OCI-LY1 (cell line): ENCODE data around the gene ALOX15B.
"Not testable (repeated sequence)": the region's sequence is repeated elsewhere in the genome, so short reads cannot be mapped to it uniquely, and the experiment has no call there.

Experiments used
- H2AFZ ChIP-seq: fragments of 200-600 bp; sonication (generic), shearing (Covaris generic); 2 replicates; pipeline ENCODE4 v1.6.0; 2014; ENCODE audit warnings: antibody characterized with exemption, mild to moderate bottlenecking, low read length
- H3F3A ChIP-seq: fragments of 200-600 bp; sonication (generic), shearing (Covaris generic); 2 replicates; pipeline ENCODE4 v1.6.0; 2014; ENCODE audit warnings: mild to moderate bottlenecking, antibody characterized with exemption, low read length, moderate library complexity; ENCODE audit not compliant: insufficient read depth
- H3K27ac ChIP-seq: fragments of 200-600 bp; sonication (generic); 2 replicates; pipeline ENCODE4 v1.5.1; 2014; ENCODE audit warnings: low read length, mixed run types, mild to moderate bottlenecking, low read depth; ENCODE audit not compliant: poor library complexity, severe bottlenecking
- H3K27me3 ChIP-seq: fragments of 200-600 bp; sonication (generic); 2 replicates; pipeline ENCODE4 v1.6.0; 2014; ENCODE audit warnings: antibody characterized with exemption, mild to moderate bottlenecking, low read length, moderate library complexity; ENCODE audit not compliant: insufficient read depth
- H3K36me3 ChIP-seq: fragments of 200-600 bp; sonication (generic); 2 replicates; pipeline ENCODE4 v1.6.1; 2014; ENCODE audit warnings: mild to moderate bottlenecking, antibody characterized with exemption, low read length, moderate library complexity, mixed read lengths; ENCODE audit not compliant: insufficient read depth
- H3K4me1 ChIP-seq: fragments of 200-600 bp; sonication (generic); 2 replicates; pipeline ENCODE4 v1.5.1; 2014; ENCODE audit warnings: mild to moderate bottlenecking, low read length, moderate library complexity; ENCODE audit not compliant: insufficient read depth, severe bottlenecking
- H3K4me2 ChIP-seq: fragments of 200-600 bp; sonication (generic), shearing (Covaris generic); 2 replicates; pipeline ENCODE4 v1.6.1; 2014; ENCODE audit warnings: low read length
- H3K4me3 ChIP-seq: fragments of 200-600 bp; sonication (generic); 2 replicates; pipeline ENCODE4 v1.5.1; 2014; ENCODE audit warnings: low read length, low read depth, mild to moderate bottlenecking, mixed read lengths; ENCODE audit not compliant: poor library complexity, severe bottlenecking
- H3K79me2 ChIP-seq: fragments of 200-600 bp; shearing (Covaris generic); 2 replicates; pipeline ENCODE4 v1.6.1; 2016; ENCODE audit warnings: mixed run types, low read length, mixed read lengths; ENCODE audit not compliant: insufficient read depth
- H3K9ac ChIP-seq: fragments of 200-600 bp; sonication (generic), shearing (Covaris generic); 2 replicates; pipeline ENCODE4 v1.6.1; 2014; ENCODE audit warnings: mild to moderate bottlenecking, low read length, mixed read lengths
- H3K9me2 ChIP-seq: fragments of 200-600 bp; sonication (generic), shearing (Covaris generic); 2 replicates; pipeline ENCODE4 v1.6.1; 2014; ENCODE audit warnings: low read depth, mild to moderate bottlenecking, low read length, mixed read lengths
- H3K9me3 ChIP-seq: fragments of 200-600 bp; shearing (Covaris generic); 2 replicates; pipeline ENCODE4 v1.6.1; 2014; ENCODE audit warnings: low read length, mixed read lengths
- H4K20me1 ChIP-seq: fragments of 200-600 bp; sonication (generic), shearing (Covaris generic); 2 replicates; pipeline ENCODE4 v1.6.0; 2016; ENCODE audit warnings: mild to moderate bottlenecking, low read length; ENCODE audit not compliant: insufficient read depth
- CTCF ChIP-seq: fragments of 200-600 bp; sonication (generic), shearing (Covaris generic); IDR thresholded peaks from 2 replicates; pipeline ENCODE4 v1.5.1; 2017; ENCODE audit warnings: mild to moderate bottlenecking, antibody characterized with exemption, low read length, moderate library complexity, mixed read lengths
- EZH2 ChIP-seq: fragments of 200-600 bp; sonication (generic), shearing (Covaris generic); IDR thresholded peaks from 2 replicates; pipeline ENCODE4 v1.8.0; 2017; ENCODE audit warnings: borderline replicate concordance, mixed run types, mild to moderate bottlenecking, antibody characterized with exemption, low read length, moderate library complexity, mixed read lengths

ALOX15B gene

GRCh38 chr17:8022360-8023003, 16.4 kb upstream of the ALOX15B start:
- no peaks in the 10 kb centered on the region for H3K36me3 ChIP-seq
- H3K27me3 ChIP-seq = peaks cover 6% of the 10 kb centered on the region
- H3K27ac ChIP-seq = no peak overlapping the region
- H2AFZ ChIP-seq = no peak overlapping the region
- no peaks in the 10 kb centered on the region for H4K20me1 ChIP-seq
- H3F3A ChIP-seq = no peaks in the 10 kb centered on the region
- H3K9ac ChIP-seq = no peak overlapping the region
- no peak overlapping the region for H3K4me3 ChIP-seq
- no peak overlapping the region for H3K4me2 ChIP-seq
- H3K79me2 ChIP-seq = no peaks in the 10 kb centered on the region
- H3K4me1 ChIP-seq = no peaks in the 10 kb centered on the region
- H3K9me2 ChIP-seq = no peaks in the 10 kb centered on the region
- TF ChIP-seq EZH2 (no peak), CTCF (no peak)
- no peaks in the 10 kb centered on the region for H3K9me3 ChIP-seq

GRCh38 chr17:8024161-8024560, 14.7 kb upstream of the ALOX15B start:
- not testable (repeated sequence) for H3K4me3 ChIP-seq, H3K79me2 ChIP-seq, H4K20me1 ChIP-seq, H3K4me2 ChIP-seq, H3K27ac ChIP-seq, H3F3A ChIP-seq, H3K9ac ChIP-seq, H3K9me2 ChIP-seq, H3K36me3 ChIP-seq, H3K9me3 ChIP-seq, H2AFZ ChIP-seq, H3K4me1 ChIP-seq
- H3K27me3 ChIP-seq = peaks cover 12% of the 10 kb centered on the region

- H3K9me2 ChIP-seq = no peaks in the 10 kb centered on the region
- no peak overlapping the region for H3K4me2 ChIP-seq
- no peak for TF ChIP-seq CTCF
- TF ChIP-seq EZH2 = no peak
- no peaks in the 10 kb centered on the region for H3K9me3 ChIP-seq
- no peaks in the 10 kb centered on the region for H3F3A ChIP-seq
- H3K4me1 ChIP-seq = no peaks in the 10 kb centered on the region
- no peak overlapping the region for H3K27ac ChIP-seq
- peaks cover 10% of the 10 kb centered on the region for H3K27me3 ChIP-seq
- no peaks in the 10 kb centered on the region for H3K79me2 ChIP-seq
- H2AFZ ChIP-seq = no peak overlapping the region
- H3K9ac ChIP-seq = no peak overlapping the region
- no peaks in the 10 kb centered on the region for H4K20me1 ChIP-seq
- no peaks in the 10 kb centered on the region for H3K36me3 ChIP-seq
- no peak overlapping the region for H3K4me3 ChIP-seq
Measured at GRCh38 chr17:8025176-8025911, 13.5 kb upstream of the ALOX15B start.

- no peaks in the 10 kb centered on the region for H3K36me3 ChIP-seq
- no peaks in the 10 kb centered on the region for H3F3A ChIP-seq
- H3K9ac ChIP-seq = no peak overlapping the region
- peaks cover 5% of the 10 kb centered on the region; the same call in 1 of the 2 replicates for H3K27me3 ChIP-seq
- no peaks in the 10 kb centered on the region for H3K4me1 ChIP-seq
- H3K27ac ChIP-seq = no peak overlapping the region
- H3K4me3 ChIP-seq = no peak overlapping the region
- H3K9me3 ChIP-seq = no peaks in the 10 kb centered on the region
- H2AFZ ChIP-seq = no peak overlapping the region
- no peaks in the 10 kb centered on the region for H3K79me2 ChIP-seq
- H4K20me1 ChIP-seq = no peaks in the 10 kb centered on the region
- H3K4me2 ChIP-seq = no peak overlapping the region
- TF ChIP-seq CTCF (no peak), EZH2 (no peak)
- no peaks in the 10 kb centered on the region for H3K9me2 ChIP-seq
Measured at GRCh38 chr17:8029121-8029520, 9.7 kb upstream of the ALOX15B start.
